K562 (cell line): ENCODE measurements around the gene GOLPH3L. TPM values are rescaled to one million over a fixed set of nuclear protein-coding genes. Genes with fewer than 3 reads are reported as not detected.
A peak's percentile ranks its signal among the peaks of the same experiment; 100 is the strongest.

Source experiments
- BCOR ChIP-seq: fragments of 450-650 bp; IDR thresholded peaks from 2 replicates; pipeline ENCODE4 v1.6.1; 2016
- COPS2 ChIP-seq: fragments of 450-650 bp; conservative IDR thresholded peaks from 2 replicates; pipeline ENCODE4 v1.6.1; 2016; ENCODE audit warnings: mild to moderate bottlenecking, moderate library complexity
- EGR1 ChIP-seq: fragments of 450-650 bp; conservative IDR thresholded peaks from 2 replicates; pipeline ENCODE4 v1.6.1; 2017; ENCODE audit warnings: mild to moderate bottlenecking
- ETS2 ChIP-seq: IDR thresholded peaks from 2 replicates; pipeline ENCODE4 v1.6.1; 2016; ENCODE audit warnings: borderline replicate concordance, missing genetic modification characterization, mild to moderate bottlenecking, moderate library complexity, missing compliant biosample characterization; ENCODE audit not compliant: poor library complexity, severe bottlenecking
- ETV5 ChIP-seq: sonication (generic); formaldehyde crosslinking; IDR thresholded peaks from 2 replicates; pipeline ENCODE4 v1.4.0; 2020; ENCODE audit warnings: low read depth, mild to moderate bottlenecking, missing genetic modification reagents
- FIP1L1 ChIP-seq: fragments of 200-400 bp; formaldehyde crosslinking; IDR thresholded peaks from 2 replicates; pipeline ENCODE4 v1.6.1; 2018; ENCODE audit warnings: mild to moderate bottlenecking, low read depth, low read length; ENCODE audit not compliant: poor library complexity, severe bottlenecking
- KLF10 ChIP-seq: fragments of 250-450 bp; sonication (Bioruptor Pico); IDR thresholded peaks from 2 replicates; pipeline ENCODE4 v1.6.1; 2021; ENCODE audit warnings: matching md5 sums
- MEF2D ChIP-seq: conservative IDR thresholded peaks from 2 replicates; pipeline ENCODE4 v1.6.1; 2016; ENCODE audit warnings: low read depth, missing genetic modification characterization, missing compliant biosample characterization
- MTA2 ChIP-seq: fragments of 450-650 bp; IDR thresholded peaks from 2 replicates; pipeline ENCODE4 v1.6.1; 2016; ENCODE audit warnings: low read depth
- MTF1 ChIP-seq: fragments of 250-450 bp; sonication (Bioruptor Pico); IDR thresholded peaks from 2 replicates; pipeline ENCODE4 v1.9.0; 2021; ENCODE audit warnings: moderate library complexity, mild to moderate bottlenecking, inconsistent platforms, borderline replicate concordance
- NR2C2 ChIP-seq, 2 experiments: fragments of 200-800 bp in 1 of 2; sonication (Bioruptor generic) in 1 of 2; sonication (generic) in 1 of 2; formaldehyde crosslinking in 1 of 2; IDR thresholded peaks; 2 replicates each; pipeline versions ENCODE4 v1.6.1 to v1.8.0; 2016 to 2022; ENCODE audit warnings: mild to moderate bottlenecking in 1 of 2, missing compliant biosample characterization in 1 of 2, missing genetic modification characterization in 1 of 2, missing genetic modification reagents in 1 of 2
- POU5F1 ChIP-seq: fragments of 150-350 bp; IDR thresholded peaks from 2 replicates; pipeline ENCODE4 v1.6.1; 2014; ENCODE audit warnings: borderline replicate concordance, low read length, low read depth, mild to moderate bottlenecking; ENCODE audit not compliant: partially characterized antibody
- TARDBP ChIP-seq: fragments of 450-650 bp; IDR thresholded peaks from 2 replicates; pipeline ENCODE4 v1.6.1; 2016
- TEAD2 ChIP-seq: fragments of 450-650 bp; IDR thresholded peaks from 2 replicates; pipeline ENCODE4 v1.6.1; 2016; ENCODE audit warnings: missing genetic modification characterization, control low read depth, missing compliant biosample characterization
- ZBTB1 ChIP-seq: sonication (generic); formaldehyde crosslinking; IDR thresholded peaks from 2 replicates; pipeline ENCODE4 v1.8.1; 2023; ENCODE audit warnings: missing genetic modification reagents, low read depth, mild to moderate bottlenecking, borderline replicate concordance
- ZNF124 ChIP-seq: sonication (generic); formaldehyde crosslinking; IDR thresholded peaks from 2 replicates; pipeline ENCODE4 v1.8.1; 2022; ENCODE audit warnings: missing genetic modification reagents
- ZNF197 ChIP-seq: fragments of 200-800 bp; sonication (Bioruptor generic); IDR thresholded peaks from 2 replicates; pipeline ENCODE4 v1.6.1; 2016; ENCODE audit warnings: low read depth, missing genetic modification characterization, missing compliant biosample characterization
- ZNF3 ChIP-seq: fragments of 250-450 bp; sonication (Bioruptor Pico); IDR thresholded peaks from 2 replicates; pipeline ENCODE4 v1.5.0; 2021; ENCODE audit warnings: mild to moderate bottlenecking, moderate library complexity
- ZNF354B ChIP-seq: fragments of 250-450 bp; sonication (Bioruptor Pico); IDR thresholded peaks from 2 replicates; pipeline ENCODE4 v1.4.0; 2020
- polyA plus RNA-seq, 8 experiments: library from polyadenylated mRNA; depleted of rRNA in 4 of 8; stranded (reverse) in 5 of 8; unstranded in 3 of 8; fragments of >200 nt; fragmentation: Nextera tagmentation in 2 of 8; fragmentation: Illumina TruSeq in 1 of 8; extraction: Ambion mirVana in 2 of 8; extraction: Trizol in 1 of 8; gene quantifications; 2 replicates each; pipeline versions ENCODE4 v1.2.1 to v1.2.3, GENCODE V29; 2011 to 2014; ENCODE audit warnings: inconsistent platforms in 1 of 8, missing spikeins in 1 of 8
- total RNA-seq, 7 experiments: library from RNA; depleted of rRNA in 6 of 7; stranded (reverse); fragments of >200 nt in 6 of 7; fragmentation: Illumina TruSeq in 2 of 7; extraction: Trizol in 2 of 7; gene quantifications; 2 replicates each; pipeline versions ENCODE4 v1.2.1 to v1.2.3, GENCODE V29; 2011 to 2021; ENCODE audit warnings: low replicate concordance in 1 of 7
- TF ChIP-seq, protein P1 (sequence below): sonication (generic); IDR thresholded peaks from 2 replicates; pipeline ENCODE4 v1.6.1; 2016
- TF ChIP-seq, protein P2 (sequence below), 2 experiments: fragments of 450-650 bp; conservative IDR thresholded peaks; 2 replicates each; pipeline ENCODE4 v1.6.1; 2017; ENCODE audit warnings: mild to moderate bottlenecking in 2 of 2, moderate library complexity in 2 of 2
- TF ChIP-seq, protein P3 (sequence below): fragments of 250-450 bp; sonication (Bioruptor Pico); IDR thresholded peaks from 2 replicates; pipeline ENCODE4 v1.5.0; 2021; ENCODE audit warnings: mild to moderate bottlenecking, moderate library complexity

GOLPH3L gene
- total and polyA plus RNA-seq, 9 of the 15 experiments (the other 6 are each of a cell fraction or from before 2014, with no cell fraction given), result 8.1 to 42.1 (median 21.6) TPM

DNA sequence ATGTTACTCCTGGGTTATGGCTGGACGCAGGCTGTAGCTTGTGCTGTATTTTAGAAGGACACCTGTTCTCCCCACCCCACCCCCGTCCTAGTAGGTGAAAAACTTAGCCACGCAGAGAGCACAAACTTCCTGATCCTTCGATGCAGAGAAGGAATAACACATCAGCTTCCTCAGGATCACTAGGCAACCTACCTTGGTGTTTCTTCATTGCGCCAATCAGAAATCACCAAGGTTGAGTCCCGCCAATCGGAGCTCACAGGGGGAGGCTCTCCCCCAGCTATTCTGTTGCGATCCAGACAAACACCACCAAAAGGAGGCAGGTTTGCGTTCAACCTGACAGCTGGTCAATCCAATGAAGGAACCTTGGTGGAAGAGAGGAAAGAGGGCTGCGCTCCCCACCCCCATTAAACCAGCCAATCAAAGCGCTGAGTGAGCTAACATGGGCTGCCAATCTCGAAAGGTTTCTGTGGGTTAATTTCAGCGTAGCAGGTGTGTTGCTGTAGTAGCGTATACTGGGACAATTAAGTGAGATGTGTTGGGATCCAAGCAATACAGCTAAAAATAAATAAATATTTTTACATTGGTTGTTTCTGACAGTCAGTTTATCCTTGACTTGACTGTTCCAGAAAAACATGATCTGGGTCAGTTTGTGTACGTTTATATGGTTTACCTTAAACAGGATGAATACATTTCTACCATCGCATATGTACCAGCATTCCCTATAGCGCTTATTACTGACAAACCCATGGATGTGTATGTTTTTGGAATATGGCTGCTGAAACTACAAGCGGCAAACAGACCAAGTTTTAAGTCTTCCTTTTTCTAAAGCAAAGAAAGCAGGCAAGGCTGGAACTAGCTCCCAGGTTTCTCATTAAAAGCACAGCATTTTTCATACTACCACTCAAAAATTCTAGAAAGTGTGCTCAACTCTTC is at the start of gene GOLPH3L (continued):
- TF ChIP-seq COPS2 (no peak), ZNF354B (no peak), KLF10 (no peak), ZNF3 (CRISPR knock-in tag) (no peak), TARDBP (no peak), MTF1 (CRISPR knock-in tag) (no peak), NR2C2 (CRISPR knock-in tag; IDR thresholded peaks at IDR 0.05) (no peak), NR2C2 (tag; IDR thresholded peaks at IDR 0.05) (no peak), BCOR (no peak), FIP1L1 (no peak), EGR1 (no peak), ZNF124 (no peak), MEF2D (tag) (no peak), ETS2 (tag) (no peak), TEAD2 (no peak), POU5F1 (no peak), ZNF197 (CRISPR knock-in tag) (no peak), ZBTB1 (CRISPR knock-in tag) (no peak), MTA2 (no peak), ETV5 (CRISPR knock-in tag) (no peak; the same call in 1 of the 2 replicates)
- TF ChIP-seq, protein P1, sequence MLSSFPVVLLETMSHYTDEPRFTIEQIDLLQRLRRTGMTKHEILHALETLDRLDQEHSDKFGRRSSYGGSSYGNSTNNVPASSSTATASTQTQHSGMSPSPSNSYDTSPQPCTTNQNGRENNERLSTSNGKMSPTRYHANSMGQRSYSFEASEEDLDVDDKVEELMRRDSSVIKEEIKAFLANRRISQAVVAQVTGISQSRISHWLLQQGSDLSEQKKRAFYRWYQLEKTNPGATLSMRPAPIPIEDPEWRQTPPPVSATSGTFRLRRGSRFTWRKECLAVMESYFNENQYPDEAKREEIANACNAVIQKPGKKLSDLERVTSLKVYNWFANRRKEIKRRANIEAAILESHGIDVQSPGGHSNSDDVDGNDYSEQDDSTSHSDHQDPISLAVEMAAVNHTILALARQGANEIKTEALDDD, result no peak; the same call in 1 of the 2 replicates
- TF ChIP-seq, protein P2, sequence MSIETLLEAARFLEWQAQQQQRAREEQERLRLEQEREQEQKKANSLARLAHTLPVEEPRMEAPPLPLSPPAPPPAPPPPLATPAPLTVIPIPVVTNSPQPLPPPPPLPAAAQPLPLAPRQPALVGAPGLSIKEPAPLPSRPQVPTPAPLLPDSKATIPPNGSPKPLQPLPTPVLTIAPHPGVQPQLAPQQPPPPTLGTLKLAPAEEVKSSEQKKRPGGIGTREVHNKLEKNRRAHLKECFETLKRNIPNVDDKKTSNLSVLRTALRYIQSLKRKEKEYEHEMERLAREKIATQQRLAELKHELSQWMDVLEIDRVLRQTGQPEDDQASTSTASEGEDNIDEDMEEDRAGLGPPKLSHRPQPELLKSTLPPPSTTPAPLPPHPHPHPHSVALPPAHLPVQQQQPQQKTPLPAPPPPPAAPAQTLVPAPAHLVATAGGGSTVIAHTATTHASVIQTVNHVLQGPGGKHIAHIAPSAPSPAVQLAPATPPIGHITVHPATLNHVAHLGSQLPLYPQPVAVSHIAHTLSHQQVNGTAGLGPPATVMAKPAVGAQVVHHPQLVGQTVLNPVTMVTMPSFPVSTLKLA (conservative IDR thresholded peaks at IDR 0.05), result peak; percentile 43 to 64
- TF ChIP-seq, protein P3, sequence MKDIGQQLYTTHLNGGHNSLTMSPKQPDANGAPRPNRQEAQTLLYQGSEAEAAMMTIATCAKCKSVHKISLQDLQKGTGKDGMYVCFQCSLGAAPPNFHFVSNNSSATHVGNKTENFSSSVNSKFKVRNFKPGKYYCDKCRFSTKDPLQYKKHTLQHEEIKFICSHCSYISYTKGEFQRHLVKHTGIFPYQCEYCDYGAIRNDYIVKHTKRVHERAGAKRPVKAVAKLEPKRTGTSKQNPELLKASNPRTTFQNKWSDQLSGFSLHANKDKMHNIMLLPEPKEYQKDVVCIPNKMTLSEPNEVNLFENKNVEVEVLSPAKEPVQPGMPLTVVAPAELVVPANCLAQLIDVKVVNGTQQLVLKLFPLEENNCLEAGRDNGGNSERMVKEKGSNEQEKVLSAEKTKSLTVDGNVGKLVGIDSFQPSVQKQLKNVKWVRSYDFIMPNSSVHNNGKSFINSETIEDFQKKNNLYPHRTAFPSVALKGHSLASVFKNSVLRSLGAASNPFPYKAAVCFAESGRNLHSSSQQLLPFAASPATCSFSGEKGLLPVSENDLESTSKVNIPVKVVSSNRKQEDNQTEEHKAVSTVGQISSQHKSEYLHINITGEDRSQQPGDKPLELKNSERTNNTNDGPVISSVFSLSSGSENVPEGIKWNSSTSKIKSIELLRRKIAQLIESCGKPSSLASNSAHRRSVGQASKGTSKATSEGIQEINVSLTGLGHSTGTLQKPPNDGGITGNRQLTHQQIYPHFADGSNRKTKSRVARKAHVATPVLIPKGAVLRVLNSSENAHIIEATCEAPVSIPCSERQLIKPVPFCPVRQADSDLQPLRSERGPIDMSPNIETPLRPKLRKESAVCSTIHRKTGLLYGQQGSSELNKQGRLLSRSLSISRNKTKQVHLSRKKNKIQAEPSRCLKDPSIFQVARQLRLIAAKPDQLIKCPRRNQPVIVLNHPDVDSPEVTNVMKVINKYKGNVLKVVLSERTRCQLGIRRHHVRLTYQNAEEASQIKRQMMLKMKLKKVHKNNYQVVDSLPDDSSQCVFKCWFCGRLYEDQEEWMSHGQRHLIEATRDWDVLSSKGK (CRISPR knock-in tag), result no peak
